Cerebellar nuclear complex (tissue), 1 donor: ENCODE data around the gene SPRR1A.

ENCODE experiments used
- DNase-seq, 2 experiments: peaks; one replicate each; lab custom pipeline; 2025; lab: John Stamatoyannopoulos, UW

Gene SPRR1A, protein sequence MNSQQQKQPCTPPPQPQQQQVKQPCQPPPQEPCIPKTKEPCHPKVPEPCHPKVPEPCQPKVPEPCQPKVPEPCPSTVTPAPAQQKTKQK

DNA sequence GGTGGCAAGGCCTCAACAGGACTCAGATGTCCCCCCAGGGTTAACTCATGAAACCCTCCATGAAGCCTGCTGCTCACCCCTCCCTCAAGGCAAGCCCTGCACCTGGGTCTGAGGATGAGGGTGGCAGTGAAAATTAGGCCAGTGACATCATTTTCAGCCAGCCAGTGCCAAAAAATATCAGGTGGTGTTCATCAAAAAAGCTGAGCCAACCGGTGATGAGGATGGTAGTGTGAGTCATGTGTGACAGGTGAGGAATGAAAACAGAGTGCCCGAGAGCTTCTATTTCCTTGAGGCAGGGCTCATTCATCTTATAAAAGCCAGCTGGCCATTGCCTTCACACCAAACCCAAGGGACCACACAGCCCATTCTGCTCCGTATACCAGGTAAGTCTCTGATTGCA, at the start of gene SPRR1A:
TSS of gene SPRR1A (plus strand) at position 339 of the 400 bp plus-strand sequence. CDS start 1,150 bp downstream, outside the sequence.
- DNase-seq, result no peak

DNA sequence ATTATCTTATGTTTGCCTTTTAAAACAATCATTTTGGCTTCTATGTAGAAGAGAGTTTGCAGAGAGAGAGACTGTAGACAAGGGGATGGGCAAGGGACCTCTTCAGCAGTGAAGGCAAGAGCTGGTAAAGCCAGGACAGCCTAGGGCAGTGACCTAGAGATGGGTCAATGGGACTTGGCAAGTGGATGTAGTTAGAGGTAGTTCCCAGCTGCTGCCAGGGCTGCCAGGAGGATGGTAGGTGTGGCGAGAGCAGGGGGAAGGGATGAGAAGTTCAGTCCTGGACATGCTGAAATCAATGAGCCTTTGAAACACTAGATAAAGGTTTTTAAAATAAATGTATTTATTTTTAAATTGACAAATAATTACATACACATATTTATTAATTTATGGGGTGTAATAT, 43.3 kb upstream of the SPRR1A start:
- DNase-seq, result no peak

DNA sequence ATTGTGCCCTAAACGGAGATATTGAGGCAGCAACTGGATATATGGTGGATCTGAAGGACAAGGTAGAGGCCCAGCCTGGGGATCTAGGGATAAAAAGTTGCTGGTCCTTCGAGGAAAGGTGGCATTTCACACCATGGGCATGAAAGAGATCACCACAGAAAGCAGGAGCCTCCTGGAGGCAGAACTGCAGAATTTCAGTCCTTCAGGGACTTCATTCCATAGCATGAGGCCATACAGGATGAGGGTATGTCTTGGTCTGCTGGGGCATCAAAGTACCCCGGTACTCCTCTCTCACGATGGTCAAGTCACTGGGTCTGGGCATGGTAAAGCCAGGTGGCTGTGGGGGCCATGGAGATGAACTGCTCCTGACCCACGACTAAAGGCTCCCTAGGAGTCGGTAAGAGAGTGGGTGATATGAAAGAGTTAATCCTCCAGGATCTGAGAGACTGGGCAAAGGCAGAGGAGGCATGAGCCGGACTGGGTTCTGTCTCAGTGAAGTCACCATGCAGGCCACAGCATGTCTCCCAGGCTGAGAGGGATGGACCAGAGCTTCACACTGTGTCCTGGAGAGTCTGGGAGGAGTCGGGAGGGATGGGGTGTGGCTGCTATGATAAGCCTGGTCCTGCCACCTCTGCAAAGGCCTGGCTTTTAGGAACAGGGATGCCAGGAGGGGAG, 42.7 kb upstream of the SPRR1A start:
- no peak for DNase-seq

DNA sequence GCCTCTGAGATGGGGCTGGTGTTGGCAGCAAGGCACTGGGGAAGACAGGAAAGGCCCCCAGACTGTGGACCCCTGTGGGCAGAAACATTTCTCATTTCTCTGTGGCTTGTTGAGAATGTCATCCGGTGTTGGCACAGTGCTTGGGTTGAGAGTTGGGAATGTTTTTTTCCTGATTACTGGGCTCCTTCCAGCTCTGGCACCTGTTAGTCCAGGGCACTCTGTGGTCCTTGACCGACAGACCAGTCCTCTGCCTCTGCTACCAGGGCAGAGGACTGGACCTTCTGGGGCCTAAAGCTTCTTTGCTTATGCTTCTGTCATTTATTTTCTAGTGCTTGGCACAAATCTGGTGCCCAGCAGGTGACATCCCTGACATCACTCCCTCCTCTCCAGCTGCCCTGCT, 41.7 kb upstream of the SPRR1A start:
- DNase-seq, result no peak

DNA sequence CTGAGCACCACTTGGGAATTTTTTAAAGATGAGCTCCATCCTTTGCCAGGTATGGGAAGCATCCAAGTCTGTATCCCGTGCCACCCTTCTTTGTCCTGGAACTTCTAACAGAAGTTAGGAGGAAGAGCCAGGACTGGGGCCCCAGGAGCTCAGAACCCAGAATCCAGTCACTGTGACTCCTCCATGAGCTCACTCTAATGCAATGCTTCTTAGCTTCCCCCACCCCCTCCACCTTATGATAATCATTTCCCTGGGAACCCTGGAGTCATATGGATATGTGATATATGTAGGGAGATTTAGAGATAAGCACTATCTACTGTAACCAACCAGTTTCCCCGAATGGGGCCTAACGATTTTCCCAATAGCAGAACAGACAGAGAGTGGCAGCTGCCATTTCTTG, 37.6 kb upstream of the SPRR1A start:
- no peak for DNase-seq

DNA sequence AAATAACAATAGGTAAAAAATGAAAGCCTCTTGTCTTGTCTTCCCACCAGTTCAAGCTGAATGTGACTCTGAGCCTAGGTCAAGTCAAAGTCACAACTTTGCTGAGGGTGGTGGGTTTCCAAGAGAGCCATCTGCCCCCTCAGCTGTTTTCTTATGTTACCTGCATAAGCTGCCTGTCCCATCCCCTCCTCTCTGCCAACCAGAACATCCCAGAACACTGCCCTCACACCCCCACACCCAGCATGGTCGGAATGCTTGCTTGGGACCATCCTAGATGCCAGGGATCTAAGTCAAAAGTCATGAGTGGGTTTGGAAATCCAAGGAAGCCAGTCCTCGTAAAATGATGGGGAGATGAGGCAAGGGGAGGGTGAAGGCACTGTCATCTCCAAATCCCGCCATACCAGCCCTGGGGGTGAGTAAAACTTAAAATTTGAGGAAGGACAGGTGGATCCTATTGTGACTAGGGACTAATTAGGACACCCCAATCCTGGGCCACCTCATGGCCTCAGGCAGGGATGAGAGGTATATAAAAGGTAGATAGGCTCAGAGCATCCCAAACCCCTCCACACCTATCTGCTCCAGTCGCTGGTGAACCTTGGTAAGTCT, 37.1 kb upstream of the SPRR1A start, which contains the start of gene SPRR5:
TSS of gene SPRR5 (plus strand) at position 556 of the 606 bp plus-strand sequence. CDS start 1,349 bp downstream, outside the sequence.
- DNase-seq, result no peak

DNA sequence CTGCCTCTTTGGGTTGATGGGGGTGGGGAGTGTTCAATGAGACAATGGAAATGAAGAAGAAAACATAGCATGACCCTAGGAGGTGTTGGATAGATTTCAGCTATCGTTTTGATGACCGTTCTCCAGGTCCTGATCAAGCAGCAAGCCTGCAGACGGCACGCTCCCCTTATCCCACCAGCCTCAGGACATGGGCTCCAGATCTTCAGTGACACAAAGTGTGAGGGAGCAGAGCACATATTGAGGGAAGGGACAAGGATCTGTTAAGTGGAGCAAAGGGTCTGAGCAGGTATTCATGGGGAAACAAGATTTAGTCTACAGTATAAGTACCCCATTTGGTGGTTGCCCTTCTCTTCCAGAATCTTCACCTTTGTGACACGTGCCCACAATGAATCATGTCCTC, 32.2 kb upstream of the SPRR1A start:
- no peak for DNase-seq

DNA sequence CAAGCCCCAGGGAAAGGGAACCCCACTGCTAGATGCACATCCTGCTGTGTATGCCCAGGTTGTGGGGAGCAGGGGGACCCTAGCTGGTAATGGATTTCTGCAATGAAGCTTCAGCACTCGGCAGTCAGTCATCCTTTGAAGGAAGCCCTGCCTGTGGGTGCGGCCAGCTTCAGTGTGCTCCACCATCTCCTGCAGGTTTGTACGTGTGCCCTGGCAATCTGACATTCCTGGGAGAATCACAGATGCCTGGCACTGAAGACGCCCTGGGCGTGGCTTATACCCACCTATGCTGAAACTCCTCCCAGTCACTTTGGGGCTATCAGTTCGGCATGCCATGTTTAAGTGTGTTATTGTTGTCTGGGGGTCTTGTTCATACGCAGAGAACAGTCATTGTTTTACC, 30.1 kb upstream of the SPRR1A start:
- no peak for DNase-seq

DNA sequence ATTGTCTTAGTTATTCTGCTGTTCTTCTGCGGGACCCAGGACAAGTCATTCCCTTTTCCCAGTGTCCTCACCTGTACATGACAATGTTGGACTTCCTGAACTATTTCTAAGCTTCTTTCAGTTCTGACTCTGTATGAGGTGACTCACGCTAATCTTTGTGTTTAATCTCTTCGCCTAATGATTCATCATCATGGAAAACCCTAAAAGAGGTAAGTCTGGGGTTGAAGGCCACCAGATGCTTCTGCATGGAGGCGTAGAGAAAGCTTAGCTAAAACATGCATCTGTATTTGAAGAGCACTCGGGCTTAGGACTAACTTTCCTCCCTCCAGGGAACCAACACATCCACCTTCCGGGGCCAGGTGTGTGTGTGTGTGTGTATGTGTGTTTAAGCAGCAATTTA, 29.4 kb upstream of the SPRR1A start:
- no peak for DNase-seq

DNA sequence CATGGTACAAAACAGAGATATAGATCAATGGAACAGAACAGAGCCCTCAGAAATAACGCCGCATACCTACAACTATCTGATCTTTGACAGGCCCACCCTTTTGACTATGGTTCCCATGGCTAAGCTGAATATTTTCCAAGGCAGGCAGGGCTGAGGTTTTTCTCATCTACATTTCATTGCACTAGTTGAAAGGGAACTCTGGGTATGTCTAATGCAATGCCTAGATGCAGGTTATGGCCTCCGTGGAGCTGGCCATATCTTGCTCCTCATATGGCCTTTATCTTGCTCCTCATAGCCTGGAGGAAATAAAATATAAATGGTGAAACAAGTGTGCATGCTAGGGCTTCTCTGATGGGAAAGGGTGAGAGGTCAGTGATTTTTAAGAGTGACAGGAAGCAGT, 26.3 kb upstream of the SPRR1A start:
- DNase-seq, result no peak

DNA sequence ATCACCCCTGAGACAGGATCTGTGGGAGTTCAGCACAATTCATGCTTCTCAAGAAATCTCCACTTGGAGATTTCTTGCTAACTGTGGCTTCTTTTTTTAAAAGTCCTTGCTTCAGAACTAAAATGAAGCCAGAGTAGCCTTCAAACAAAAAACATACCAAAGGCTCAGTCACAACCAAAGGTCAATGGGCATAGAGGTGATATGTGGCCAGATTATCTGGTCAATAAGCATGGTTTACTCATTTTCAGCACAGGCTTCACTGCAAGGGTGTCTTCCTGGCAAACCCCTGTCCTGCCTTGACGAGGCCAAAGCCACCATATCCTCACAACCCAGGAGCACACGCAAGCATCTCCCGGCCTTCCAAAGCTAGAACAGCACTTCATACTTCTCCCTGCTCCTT, 24.6 kb upstream of the SPRR1A start:
- DNase-seq, result no peak

DNA sequence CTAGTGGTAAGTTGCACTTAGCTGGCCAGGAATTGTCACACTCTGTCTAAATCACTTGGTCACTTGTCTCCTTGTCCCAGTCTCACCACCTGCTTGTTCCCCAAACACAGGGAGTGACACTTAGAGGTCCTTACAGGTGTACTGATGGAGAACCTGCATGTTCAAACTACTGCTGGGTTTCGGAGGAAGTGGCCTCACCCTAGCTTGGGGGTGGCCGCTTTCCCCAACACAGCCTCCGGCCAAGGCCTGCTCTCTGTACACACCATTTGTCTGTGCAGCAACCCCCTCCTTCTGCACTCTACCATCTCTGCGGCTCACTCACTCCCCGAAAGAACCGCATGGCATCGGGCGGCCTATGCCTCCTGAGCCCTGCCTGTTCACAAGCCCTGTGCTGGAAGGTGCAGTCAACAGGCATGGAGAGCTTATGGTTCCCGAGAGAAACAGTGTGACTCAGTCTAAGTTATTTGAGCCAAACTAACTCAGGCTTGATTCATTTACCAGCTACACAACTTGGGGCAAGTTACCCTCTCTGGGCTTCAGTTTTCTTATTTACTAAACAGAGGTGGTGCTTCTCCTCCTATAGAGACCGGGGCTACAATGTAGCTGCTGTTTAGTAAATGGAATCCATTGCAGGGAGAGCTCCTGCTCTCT, 24.0 kb upstream of the SPRR1A start:
- no peak for DNase-seq

DNA sequence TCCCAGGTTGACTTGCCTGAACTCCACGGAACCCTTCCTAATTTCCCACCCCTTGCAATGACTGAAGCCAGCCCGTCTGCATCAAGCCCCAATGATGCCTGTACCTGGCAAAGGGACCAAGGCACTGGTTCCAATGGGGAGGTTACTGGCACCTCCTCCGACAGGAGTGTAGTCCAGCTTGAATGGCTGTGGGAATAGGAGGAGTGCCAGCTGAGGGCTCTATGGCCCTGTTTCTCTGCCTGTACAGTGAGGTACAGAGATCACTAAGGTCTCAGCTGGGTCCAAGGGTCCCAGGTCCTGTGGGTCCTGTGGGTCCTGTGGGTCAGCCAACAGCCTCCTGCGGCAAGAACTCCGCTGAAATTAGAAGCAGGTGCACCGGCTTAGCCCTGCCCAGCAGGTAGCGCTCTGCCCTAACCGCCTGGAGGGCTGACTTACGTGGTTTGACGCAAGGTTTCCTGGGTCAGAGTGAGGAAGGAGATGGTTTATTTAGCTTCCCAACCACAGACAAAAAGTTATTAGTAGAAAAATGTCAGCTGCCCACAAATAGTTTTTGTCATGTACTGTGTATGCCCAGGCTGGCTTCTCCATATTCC, 23.3 kb upstream of the SPRR1A start:
- no peak for DNase-seq

DNA sequence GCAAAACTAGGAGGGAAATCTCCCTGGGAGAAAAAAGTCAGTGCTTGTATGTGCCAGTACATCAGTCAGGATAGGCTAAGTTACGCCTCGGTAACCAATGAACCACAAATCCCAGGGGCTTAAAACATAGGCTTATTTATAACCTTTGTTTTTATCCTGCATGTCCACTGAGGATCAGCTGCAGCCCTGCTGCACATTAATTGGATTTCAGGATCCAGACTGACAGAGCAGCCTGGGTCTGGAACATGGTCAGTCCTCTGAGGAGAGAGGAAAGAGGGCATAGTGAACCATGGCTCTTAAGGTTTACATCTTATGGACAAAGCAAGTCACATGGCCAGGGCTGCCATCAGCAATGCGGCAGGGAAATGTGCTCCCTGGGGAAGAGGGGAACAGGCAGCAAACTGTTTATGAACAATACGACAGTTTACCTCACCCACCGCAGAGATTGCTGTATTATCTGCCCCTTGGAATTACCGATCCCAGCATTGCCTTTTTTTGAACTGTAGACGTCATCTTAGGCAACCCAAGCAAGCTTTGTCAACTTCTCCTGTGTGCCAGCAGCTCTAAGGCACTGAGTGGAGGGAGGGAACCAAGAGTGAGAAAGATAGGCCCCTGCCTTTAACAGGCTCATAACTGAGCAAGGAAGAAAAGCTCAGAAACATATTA, 22.5 kb upstream of the SPRR1A start:
- no peak for DNase-seq

DNA sequence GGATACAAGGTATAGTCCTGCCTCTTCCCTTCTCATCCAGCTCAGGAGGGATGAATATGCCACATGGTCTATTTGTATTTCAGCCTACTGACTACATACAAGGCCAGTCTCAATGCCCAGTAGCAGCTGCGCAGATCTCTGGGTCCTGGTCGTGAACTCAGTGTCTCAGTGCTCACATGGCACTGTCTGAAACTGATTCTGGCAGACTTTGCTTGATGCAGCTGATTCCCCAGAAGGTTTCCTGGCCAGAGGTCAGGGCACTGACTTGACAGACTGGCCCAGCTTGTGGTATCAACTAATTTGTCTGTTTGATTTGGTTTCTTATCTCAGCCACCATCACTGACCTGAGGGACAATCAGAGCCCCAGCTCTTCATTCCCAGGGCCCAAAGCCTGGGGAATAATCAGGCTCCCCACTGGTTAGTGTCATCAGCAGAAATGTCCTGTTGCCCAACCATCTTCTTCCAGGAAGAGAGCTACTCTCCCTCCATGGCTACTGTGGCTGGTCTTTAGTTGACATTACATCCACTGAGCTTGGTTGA, 20.9 kb upstream of the SPRR1A start:
- DNase-seq, result no peak

DNA sequence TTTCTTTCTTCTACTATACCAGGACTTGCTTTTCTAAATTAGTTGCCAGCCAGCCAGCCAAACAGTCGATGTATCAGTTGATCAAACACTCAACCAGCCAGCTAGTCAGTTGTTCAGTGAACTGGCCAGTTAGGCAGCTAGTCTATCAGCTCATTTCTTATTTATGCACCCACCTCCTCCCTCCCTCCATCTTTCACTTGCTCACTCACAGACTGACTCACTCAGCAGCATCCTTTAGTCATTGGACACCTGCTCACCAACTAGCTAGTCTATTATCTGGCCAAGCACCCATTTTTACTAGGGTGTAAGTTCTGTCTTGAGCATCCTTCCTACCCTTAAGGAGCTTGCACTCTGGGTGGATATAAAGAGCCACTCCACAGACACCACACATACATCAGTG, 19.3 kb upstream of the SPRR1A start:
- no peak for DNase-seq

DNA sequence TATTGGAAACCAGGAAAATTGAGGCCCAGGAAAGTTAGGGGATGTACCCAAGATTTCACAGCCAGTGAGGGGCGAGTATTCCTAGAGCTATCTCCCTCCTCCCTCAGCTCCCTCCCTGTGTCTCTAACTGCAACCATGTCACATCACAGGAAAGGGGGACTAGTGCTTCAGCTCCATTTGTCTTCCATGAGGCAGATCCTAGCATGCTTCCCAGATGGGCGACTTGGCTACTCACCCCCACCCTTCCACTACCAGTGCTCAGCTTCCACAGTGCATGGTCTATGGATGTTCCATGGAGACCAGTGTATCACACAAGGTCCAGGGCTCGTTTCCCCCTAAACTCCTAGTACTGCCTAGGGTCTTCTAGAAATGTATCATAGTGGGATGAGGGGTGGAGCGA, 18.0 kb upstream of the SPRR1A start:
- no peak for DNase-seq

DNA sequence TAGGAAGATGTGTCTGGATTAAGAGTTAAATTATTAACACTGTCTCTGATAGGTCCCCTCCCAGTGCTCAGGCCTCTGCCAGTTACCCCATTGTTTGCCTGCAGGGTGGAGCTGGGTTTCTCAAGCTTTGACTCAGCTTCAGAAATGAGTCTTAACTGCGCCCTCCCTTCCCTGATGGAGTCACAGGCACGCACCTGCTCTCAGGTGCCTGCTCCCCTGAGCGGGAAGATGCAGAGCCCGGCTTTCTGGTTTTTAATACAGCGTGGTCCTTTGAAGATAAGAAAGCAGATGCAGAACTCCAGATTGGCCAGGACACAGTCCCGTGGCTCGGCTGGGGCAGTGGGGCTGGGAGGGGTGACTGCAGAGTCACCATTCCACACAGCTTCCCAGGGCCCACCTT, 16.7 kb upstream of the SPRR1A start:
- no peak for DNase-seq

DNA sequence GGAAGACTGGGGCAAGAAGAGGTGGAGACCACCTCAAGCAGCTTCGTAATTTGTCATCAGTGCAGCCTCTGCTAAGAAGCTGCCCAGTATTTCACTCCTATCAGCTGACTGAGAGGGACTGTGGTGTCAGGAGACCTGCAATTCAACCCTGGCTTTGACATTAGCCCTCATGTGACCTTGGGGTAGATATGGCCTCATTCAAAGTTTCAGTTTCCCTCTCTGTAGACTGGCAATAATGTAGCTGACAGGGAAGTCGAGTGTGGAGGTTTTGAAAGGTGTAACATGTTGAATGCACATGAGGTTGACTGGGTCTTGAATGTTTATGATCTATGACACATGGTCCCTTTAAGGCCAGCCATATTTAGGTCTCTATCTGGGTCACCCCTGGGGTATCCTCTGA, 15.6 kb upstream of the SPRR1A start:
- no peak for DNase-seq

DNA sequence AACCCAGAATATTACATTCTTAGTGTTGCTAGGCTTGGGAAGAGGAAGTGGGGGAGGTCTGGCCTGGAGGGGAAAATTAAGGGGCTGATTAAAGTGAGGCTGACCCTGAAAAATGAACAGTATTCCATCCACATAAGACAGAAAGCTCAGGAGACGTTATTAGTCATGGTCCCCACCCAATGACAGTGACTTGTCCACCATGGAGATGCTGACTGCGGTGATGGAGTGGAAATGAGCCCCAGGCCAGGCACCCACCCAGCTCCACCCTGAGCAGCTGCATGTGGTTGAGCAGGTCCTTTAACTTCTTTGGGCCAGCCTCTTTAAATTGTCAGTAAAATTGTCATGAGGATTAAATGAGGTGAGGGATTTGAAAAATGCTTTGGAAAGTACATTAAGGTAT, 14.8 kb upstream of the SPRR1A start:
- no peak for DNase-seq

DNA sequence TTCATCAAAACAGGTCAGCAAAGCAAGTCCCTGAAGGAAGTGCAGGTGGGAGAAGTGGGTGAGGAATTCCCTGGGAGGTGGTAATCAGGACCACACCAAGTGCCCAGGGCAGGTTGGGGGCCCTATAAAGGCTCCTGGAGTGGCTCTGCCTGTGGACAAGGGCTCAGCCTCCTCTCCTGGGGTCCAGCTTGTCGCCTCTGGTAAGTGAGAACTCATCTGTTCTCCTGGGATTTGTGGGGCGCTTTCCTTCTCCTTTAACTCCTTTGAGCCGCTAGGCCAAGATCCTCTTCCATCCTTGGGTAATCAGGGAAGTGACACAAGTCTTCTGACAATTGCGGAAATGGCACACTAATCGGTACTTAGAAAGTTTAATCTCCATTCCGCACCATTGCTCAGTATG, 13.4 kb upstream of the SPRR1A start, which contains the start of gene SPRR4:
TSS of gene SPRR4 (plus strand) at position 154 of the 400 bp plus-strand sequence. CDS start 1,243 bp downstream, outside the sequence.
- DNase-seq, result no peak
